ENCODE measurements around the gene ENPP3.

DNA sequence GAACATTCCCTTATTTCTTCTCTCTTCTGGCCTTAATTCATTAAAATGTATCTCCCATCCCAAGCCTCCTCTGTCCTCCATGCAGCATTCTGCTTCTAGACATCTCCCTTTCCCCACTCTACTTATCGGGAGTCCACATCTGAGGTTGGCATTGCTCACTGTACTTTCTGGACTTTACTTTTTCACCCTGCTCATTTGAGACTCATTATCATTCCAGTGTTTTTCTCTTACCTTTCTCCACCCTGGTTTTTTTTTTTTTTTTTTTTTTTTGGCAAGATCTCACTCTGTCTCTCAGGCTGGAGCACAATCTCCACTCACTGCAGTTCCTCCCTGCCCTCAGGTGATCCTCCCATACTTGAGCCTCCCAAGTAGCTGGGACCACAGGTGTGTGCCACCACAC lies 4.5 kb downstream of the ENPP3 start:
- TF ChIP-seq, protein P1, sequence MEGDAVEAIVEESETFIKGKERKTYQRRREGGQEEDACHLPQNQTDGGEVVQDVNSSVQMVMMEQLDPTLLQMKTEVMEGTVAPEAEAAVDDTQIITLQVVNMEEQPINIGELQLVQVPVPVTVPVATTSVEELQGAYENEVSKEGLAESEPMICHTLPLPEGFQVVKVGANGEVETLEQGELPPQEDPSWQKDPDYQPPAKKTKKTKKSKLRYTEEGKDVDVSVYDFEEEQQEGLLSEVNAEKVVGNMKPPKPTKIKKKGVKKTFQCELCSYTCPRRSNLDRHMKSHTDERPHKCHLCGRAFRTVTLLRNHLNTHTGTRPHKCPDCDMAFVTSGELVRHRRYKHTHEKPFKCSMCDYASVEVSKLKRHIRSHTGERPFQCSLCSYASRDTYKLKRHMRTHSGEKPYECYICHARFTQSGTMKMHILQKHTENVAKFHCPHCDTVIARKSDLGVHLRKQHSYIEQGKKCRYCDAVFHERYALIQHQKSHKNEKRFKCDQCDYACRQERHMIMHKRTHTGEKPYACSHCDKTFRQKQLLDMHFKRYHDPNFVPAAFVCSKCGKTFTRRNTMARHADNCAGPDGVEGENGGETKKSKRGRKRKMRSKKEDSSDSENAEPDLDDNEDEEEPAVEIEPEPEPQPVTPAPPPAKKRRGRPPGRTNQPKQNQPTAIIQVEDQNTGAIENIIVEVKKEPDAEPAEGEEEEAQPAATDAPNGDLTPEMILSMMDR (IDR thresholded peaks at IDR 0.05 in 8 of 11, conservative IDR thresholded peaks at IDR 0.05 in 3 of 11): no peak
- TF ChIP-seq POLR2AphosphoS5 (IDR thresholded peaks at IDR 0.05): no peak
- no peak for TF ChIP-seq POLR2A (IDR thresholded peaks at IDR 0.05)
